CD4-positive, alpha-beta T cell (primary cell): ENCODE data around the gene COL23A1. TPM values are rescaled to one million over a fixed set of nuclear protein-coding genes. Genes with fewer than 3 reads are reported as not detected.

Experiments
- ATAC-seq: fragments of 200-7000 bp; cut with Tn5 transposase; one replicate; pipeline ENCODE4 v1.10.0; 2022; ENCODE audit warnings: mild to moderate bottlenecking; ENCODE audit not compliant: poor library complexity
- CTCF ChIA-PET: fragments of 350-600 bp; sonication (Branson Sonifier 250); formaldehyde crosslinking; loops from one replicate; lab custom pipeline; 2021; ENCODE audit warnings: antibody characterized with exemption, inconsistent platforms; lab: Charles Lee
- POLR2A ChIA-PET: fragments of 350-600 bp; sonication (Branson Sonifier 250); formaldehyde crosslinking; loops from one replicate; lab custom pipeline; 2021; ENCODE audit warnings: antibody characterized with exemption, inconsistent platforms; lab: Charles Lee
- DNase-seq, 14 experiments: peaks; one replicate each; pipeline ENCODE4 v3.0.0-alpha.2; 2013 to 2020; ENCODE audit warnings: mixed read lengths in 2 of 14
- H3K27ac ChIP-seq, 2 donors: one replicate each; pipeline versions ENCODE4 v1.5.1 to v1.7.0; 2013; ENCODE audit warnings: low read length in 2 of 2, low read depth in 1 of 2, mild to moderate bottlenecking in 1 of 2
- H3K27me3 ChIP-seq, 2 experiments: 1 replicate in 1 of 2; 2 replicates in 1 of 2; pipeline versions ENCODE4 v1.6.1 to v1.7.0; 2013; ENCODE audit warnings: low read length in 2 of 2, control low read depth in 1 of 2, mild to moderate bottlenecking in 1 of 2, moderate library complexity in 1 of 2; ENCODE audit not compliant: insufficient read depth in 2 of 2, control insufficient read depth in 1 of 2
- H3K36me3 ChIP-seq: one replicate; pipeline ENCODE4 v1.6.1; 2013; ENCODE audit warnings: low read length, control low read depth; ENCODE audit not compliant: insufficient read depth
- H3K4me1 ChIP-seq: one replicate; pipeline ENCODE4 v1.6.1; 2013; ENCODE audit warnings: low read length, control low read depth; ENCODE audit not compliant: insufficient read depth
- H3K4me3 ChIP-seq: one replicate; pipeline ENCODE4 v1.5.1; 2013; ENCODE audit warnings: mild to moderate bottlenecking, low read length, moderate library complexity
- H3K9me3 ChIP-seq, 2 experiments: 1 replicate in 1 of 2; 2 replicates in 1 of 2; pipeline versions ENCODE4 v1.6.1 to v1.7.0; 2013; ENCODE audit warnings: low read length in 2 of 2, mild to moderate bottlenecking in 2 of 2, control low read depth in 1 of 2, moderate library complexity in 1 of 2; ENCODE audit not compliant: control insufficient read depth in 1 of 2, insufficient read depth in 1 of 2
- H3K27ac Mint-ChIP-seq: one replicate; pipeline ENCODE4 v1.8.0; 2020; ENCODE audit warnings: mixed read lengths
- H3K27me3 Mint-ChIP-seq: one replicate; pipeline ENCODE4 v1.8.0; 2021; ENCODE audit warnings: mixed read lengths
- H3K36me3 Mint-ChIP-seq: one replicate; pipeline ENCODE4 v1.8.0; 2021; ENCODE audit warnings: low read depth, mixed read lengths
- H3K4me1 Mint-ChIP-seq: one replicate; pipeline ENCODE4 v1.8.0; 2021; ENCODE audit warnings: low read depth, mixed read lengths
- H3K4me3 Mint-ChIP-seq: one replicate; pipeline ENCODE4 v1.8.0; 2020; ENCODE audit warnings: mild to moderate bottlenecking, mixed read lengths
- H3K9me3 Mint-ChIP-seq: one replicate; pipeline ENCODE4 v1.8.0; 2020; ENCODE audit warnings: mixed read lengths
- intact Hi-C, 2 experiments: fragments of 100-400 bp; cut with DNase I in 1 of 2; cut with micrococcal nuclease in 1 of 2; formaldehyde crosslinking; loops; one replicate each; pipeline versions ENCODE4 v1.15.1 to v1.9.0; 2023 to 2025; cut with DNase I, micrococcal nuclease
- total RNA-seq, 174 experiments: library from RNA in 2 of 174; stranded (reverse) in 2 of 174; gene quantifications; one replicate each; pipeline ENCODE4 v1.2.3 and lab custom pipeline; 2021 to 2026
- TF ChIP-seq, protein P1 (sequence below): fragments of 200-600 bp; IDR thresholded peaks from one replicate; pipeline ENCODE4 v1.8.0; 2022; ENCODE audit warnings: antibody characterized with exemption, mild to moderate bottlenecking

Gene COL23A1
- total RNA-seq, 2 experiments from 2014 or later: not detected

DNA sequence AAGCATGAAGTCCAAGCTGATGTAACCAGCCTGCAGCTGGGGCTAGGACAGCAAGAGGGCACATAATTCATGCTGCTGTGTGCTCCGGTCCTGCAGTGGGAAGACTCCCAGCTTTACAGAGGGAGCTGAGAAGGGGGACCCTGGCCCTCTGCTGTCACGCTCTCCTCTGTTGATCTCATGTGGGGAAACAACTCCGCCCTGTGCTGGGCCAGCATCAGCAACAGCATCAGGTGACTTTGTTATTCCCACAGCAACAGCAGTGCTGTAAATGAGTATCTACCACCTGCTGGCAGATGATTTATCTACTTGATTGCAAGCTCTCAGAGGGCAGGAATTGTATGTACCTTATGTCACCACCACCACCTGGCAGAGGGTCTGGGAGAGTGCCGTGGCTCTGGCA lies 176.2 kb downstream of the COL23A1 start:
- H3K9me3 ChIP-seq: no peaks in the 10 kb centered on the region
- DNase-seq (no peak), ATAC-seq (no peak)
- no peaks in the 10 kb centered on the region for H3K36me3 ChIP-seq
- no peaks in the 10 kb centered on the region for H3K4me1 Mint-ChIP-seq
- no peaks in the 10 kb centered on the region for H3K4me1 ChIP-seq
- H3K4me3 ChIP-seq: no peak overlapping the region
- POLR2A ChIA-PET: no interaction called here
- H3K36me3 Mint-ChIP-seq: no peaks in the 10 kb centered on the region
- peaks cover 4% of the 10 kb centered on the region for H3K27me3 Mint-ChIP-seq
- H3K27me3 ChIP-seq: no peaks in the 10 kb centered on the region
- intact Hi-C loops: no loop called here
- CTCF ChIA-PET: no interaction called here
- H3K27ac ChIP-seq: no peak overlapping the region
- no peak overlapping the region for H3K4me3 Mint-ChIP-seq
- no peaks in the 10 kb centered on the region for H3K9me3 Mint-ChIP-seq
- TF ChIP-seq, protein P1, sequence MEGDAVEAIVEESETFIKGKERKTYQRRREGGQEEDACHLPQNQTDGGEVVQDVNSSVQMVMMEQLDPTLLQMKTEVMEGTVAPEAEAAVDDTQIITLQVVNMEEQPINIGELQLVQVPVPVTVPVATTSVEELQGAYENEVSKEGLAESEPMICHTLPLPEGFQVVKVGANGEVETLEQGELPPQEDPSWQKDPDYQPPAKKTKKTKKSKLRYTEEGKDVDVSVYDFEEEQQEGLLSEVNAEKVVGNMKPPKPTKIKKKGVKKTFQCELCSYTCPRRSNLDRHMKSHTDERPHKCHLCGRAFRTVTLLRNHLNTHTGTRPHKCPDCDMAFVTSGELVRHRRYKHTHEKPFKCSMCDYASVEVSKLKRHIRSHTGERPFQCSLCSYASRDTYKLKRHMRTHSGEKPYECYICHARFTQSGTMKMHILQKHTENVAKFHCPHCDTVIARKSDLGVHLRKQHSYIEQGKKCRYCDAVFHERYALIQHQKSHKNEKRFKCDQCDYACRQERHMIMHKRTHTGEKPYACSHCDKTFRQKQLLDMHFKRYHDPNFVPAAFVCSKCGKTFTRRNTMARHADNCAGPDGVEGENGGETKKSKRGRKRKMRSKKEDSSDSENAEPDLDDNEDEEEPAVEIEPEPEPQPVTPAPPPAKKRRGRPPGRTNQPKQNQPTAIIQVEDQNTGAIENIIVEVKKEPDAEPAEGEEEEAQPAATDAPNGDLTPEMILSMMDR: no peak
- H3K27ac Mint-ChIP-seq: no peak overlapping the region

DNA sequence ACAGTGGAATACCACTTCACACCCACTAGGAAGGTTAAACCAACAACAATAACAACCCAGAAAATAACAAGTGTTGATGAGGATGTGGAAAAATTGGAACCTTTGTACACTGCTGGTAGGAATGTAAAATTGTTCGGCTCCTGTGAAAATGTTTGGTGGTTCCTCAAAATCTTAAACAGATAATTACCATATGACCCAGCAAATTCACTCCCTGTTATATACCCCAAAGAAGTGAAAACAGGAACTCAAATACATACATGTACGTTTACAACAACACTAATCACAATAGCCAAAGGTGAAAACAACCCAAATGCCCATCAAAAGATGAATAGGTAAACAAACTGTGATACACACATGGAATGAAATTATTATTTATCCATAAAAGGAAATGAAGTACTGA lies 179.1 kb downstream of the COL23A1 start:
- no peak overlapping the region for H3K4me3 ChIP-seq
- H3K36me3 Mint-ChIP-seq: no peaks in the 10 kb centered on the region
- no peak overlapping the region for H3K4me3 Mint-ChIP-seq
- H3K27ac ChIP-seq: no peak overlapping the region
- H3K9me3 Mint-ChIP-seq: peaks cover 9% of the 10 kb centered on the region
- no peaks in the 10 kb centered on the region for H3K27me3 ChIP-seq
- no peaks in the 10 kb centered on the region for H3K36me3 ChIP-seq
- peaks cover 7 to 10% of the 10 kb centered on the region in 2 experiments for H3K9me3 ChIP-seq
- H3K4me1 Mint-ChIP-seq: no peaks in the 10 kb centered on the region
- CTCF ChIA-PET: no interaction called here
- TF ChIP-seq, protein P1: no peak
- no peak overlapping the region for H3K27ac Mint-ChIP-seq
- DNase-seq (no peak), ATAC-seq (no peak)
- peaks cover 4% of the 10 kb centered on the region for H3K27me3 Mint-ChIP-seq
- intact Hi-C loops: no loop called here
- POLR2A ChIA-PET: no interaction called here
- no peaks in the 10 kb centered on the region for H3K4me1 ChIP-seq

DNA sequence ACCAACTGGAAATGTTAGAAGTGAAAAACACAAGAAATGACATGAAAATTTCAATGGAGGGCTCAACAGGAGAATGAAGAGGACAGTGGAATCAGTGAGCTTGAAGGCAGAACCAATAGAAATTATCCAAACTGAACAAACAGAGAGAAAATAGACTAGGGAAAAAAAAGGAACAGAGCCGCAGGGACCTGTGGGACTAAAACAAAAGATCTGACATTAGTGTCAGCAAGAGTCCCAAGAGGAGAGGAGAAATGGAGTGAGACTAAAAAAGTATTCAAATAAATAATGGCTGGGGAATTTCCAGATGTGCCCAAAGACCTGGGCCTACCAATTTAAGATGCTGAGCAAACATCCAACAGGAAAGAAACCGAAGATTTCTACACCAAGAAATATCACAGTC lies 182.5 kb downstream of the COL23A1 start:
- H3K27me3 Mint-ChIP-seq: peaks cover 9% of the 10 kb centered on the region
- Histone ChIP-seq H3K4me1 (no peaks in the 10 kb centered on the region), H3K4me3 (no peak overlapping the region), H3K27ac (no peak overlapping the region), H3K9me3 (peaks cover 7 to 16% of the 10 kb centered on the region in 2 experiments), H3K27me3 (no peaks in the 10 kb centered on the region), H3K36me3 (no peaks in the 10 kb centered on the region)
- ChIA-PET POLR2A (no interaction called here), CTCF (no interaction called here)
- no peaks in the 10 kb centered on the region for H3K4me1 Mint-ChIP-seq
- H3K36me3 Mint-ChIP-seq: no peaks in the 10 kb centered on the region
- peaks cover 9% of the 10 kb centered on the region for H3K9me3 Mint-ChIP-seq
- TF ChIP-seq, protein P1: no peak
- no peak for ATAC-seq
- H3K27ac Mint-ChIP-seq: no peak overlapping the region
- no peak overlapping the region for H3K4me3 Mint-ChIP-seq
- no peak for DNase-seq
- intact Hi-C loops: no loop called here
